GM19324 (cell line): ENCODE data around the gene ZNF566.
"Not testable (repeated sequence)": the region's sequence is repeated elsewhere in the genome, so short reads cannot be mapped to it uniquely, and the experiment has no call there.

Source experiments
- ATAC-seq: cut with Tn5 transposase; IDR thresholded peaks from one replicate; pipeline ENCODE4 v1.9.1; 2021; ENCODE audit warnings: mild to moderate bottlenecking, moderate library complexity; ENCODE audit not compliant: unreplicated experiment, low FRiP score

Gene ZNF566

DNA sequence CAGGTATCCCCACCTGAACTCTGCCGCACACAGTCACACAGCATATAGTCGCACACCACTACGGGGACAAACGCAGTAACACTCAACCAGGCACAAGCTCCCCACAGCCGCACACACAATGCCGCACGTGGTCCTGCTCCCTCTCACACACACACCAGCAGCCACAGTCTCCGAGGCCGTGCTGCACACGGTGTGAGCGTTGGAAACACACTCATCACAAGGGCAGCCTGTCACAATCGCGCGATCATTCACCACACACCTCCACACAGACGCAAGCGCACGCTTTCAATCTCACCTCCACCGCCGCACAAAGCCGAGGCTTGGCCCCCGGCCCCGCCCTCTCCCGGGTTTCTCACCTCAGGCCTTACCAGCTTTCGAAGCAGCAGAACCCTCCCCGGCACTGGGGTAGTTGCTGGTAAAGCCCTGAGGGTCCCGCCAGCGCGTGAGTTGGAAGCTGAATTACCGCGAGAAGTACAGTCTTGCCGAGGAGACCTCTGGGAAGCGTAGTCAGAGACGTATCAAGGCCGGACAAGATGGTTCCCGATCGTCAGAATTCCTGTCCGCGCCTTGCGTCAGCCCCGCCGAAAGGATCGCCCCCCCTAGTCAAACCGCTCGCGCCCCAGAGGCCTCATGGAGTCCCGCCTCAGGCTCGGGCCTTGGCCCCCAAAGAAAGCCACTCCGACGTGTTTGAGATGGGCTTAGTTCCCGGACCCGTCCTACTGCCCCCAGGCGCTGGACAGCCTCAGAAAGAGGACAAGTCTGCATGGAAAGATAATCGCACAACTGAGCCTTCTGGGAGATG lies at the start of gene ZNF566:
Gene ZNF566 (minus strand): TSS at position 444 of the 802 bp plus-strand sequence. CDS start 13,004 bp downstream, outside the sequence.
- peak; percentile 96 for ATAC-seq

DNA sequence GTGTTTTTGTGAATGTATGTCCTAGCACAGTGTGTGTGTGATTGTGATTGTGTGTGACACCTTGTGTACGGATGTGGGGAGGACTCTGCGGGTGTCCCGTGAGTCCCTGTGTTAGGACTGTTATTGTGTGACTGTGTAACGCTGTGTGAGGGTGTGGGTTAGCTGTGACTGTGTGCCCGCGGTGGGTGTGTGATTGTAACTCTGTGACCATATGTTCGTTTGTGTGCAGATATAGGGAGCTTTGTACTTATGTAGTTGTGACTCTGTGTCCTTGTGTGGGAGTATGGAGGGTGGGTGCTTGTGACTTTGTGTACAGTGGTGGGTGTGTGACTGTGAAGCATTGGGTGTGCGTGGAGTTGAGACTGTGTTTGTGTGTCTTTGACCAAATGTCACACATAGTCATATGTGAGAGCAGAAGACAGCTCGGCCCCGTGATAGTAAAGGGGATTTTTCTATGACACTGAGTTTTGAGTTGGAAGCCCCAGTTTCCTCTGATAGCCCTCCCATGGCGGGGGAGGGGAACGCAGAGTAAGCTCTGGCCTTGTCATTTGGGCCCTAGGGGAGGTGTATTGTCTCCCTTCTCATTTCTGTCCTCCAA lies 39.7 kb upstream of the ZNF566 start:
- ATAC-seq = peak; percentile 16

DNA sequence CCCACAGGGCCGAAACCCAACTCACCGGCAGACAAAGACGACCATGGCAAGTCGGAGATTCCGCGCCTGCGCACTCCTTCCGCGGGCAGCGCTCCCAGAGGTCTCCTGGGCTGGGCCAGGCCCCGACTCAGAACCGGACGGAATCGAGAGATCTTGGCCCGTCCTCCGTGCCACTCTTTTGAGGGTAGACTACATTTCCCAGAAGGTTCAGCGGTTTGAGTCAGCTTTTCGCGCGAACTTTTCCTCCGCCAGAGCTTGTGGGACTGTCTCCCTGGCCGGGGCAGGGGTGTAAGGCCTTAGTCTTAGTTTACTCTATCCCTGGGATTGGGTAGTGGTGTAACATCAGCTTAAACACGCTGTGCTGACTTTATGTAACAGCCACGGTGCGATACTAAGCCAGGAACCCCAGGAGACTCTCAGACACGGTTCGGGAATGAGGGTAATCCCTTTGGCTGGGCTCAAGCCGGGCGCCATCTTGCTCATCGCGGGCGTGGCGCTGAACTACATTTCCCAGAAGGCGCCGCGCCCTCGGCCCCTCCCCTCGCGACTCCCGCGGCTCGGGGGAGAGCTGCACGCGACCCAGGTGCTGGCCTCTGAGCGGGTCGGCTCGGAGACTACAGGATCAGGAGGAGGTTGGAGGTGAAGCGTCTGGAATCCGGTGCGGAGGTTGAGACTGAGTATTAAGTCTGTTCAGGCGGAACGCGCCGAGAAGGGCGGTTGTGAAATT lies 39.0 kb upstream of the ZNF566 start, which contains the start of gene ZNF260:
Gene ZNF260 (minus strand): TSS at position 78 of the 727 bp plus-strand sequence. CDS start 13,033 bp downstream, outside the sequence.
- ATAC-seq = peak; percentile 92

DNA sequence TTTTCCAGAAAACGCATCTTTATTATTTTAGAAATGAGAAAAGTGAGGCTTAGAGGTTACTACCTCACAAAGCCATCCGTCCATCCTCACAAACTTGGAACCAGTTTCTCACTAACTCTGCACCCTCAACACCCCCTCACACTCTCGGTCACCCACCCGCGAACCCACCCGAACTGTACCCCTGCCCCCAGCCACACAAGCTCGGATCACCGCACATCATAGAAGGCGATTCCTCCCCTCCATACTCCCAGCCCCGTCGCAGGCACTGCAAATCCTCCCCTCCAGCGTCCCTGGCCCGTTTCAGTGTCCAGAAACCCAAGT lies 38.5 kb upstream of the ZNF566 start:
- no peak for ATAC-seq

DNA sequence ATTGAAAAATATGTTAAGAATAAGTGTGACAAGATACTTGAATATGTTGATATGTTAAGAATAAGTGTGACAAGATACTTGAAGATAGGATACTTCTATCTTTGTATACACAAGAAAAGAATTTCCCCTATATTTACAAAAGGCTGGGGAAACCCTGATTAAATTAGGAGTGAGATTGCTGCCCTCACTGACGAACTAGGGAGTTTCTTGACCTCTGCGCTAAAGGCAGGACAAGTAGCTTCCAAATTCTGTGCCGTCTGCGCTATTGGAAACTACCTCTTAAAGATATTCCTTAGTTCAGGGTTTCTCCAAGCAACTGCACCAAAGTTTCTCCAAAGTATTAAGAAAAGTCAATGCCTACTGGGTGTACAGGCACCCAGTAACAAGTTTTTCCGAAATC lies 38.0 kb upstream of the ZNF566 start:
- no peak for ATAC-seq

DNA sequence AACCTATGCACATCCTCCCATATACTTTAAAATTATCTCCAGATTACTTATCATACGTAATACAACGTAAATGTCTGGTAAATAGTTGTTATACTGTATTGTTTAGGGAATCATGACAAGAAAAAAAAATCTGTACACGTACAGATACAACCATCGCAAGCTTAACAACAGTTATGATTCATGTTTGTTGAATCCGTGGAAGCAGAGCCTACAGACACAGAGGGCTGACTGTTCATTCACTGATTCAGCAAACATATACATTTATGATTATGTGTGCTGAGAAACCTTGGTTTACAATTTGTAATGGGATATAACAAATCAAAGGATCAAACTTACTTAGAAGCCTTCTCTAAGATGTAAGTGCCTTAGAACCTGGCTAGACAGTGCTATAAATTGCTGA lies 37.2 kb upstream of the ZNF566 start:
- no peak for ATAC-seq

DNA sequence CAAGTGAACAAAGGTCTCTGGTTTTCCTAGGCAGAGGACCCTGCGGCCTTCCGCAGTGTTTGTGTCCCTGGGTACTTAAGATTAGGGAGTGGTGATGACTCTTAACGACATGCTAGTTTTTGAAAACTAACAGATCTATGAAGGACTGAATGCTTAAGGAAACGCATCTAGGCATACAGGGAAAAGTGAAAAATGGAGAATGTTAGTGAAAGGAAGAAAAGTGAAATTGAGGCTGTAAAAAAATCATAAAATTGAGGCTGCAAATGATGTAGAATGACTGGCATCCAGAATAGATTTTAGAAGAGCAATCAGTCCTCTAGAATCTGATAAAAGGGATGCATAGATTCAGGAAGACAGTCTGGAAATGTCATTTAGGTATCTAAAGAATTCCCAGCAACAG lies 35.3 kb upstream of the ZNF566 start:
- no peak for ATAC-seq

DNA sequence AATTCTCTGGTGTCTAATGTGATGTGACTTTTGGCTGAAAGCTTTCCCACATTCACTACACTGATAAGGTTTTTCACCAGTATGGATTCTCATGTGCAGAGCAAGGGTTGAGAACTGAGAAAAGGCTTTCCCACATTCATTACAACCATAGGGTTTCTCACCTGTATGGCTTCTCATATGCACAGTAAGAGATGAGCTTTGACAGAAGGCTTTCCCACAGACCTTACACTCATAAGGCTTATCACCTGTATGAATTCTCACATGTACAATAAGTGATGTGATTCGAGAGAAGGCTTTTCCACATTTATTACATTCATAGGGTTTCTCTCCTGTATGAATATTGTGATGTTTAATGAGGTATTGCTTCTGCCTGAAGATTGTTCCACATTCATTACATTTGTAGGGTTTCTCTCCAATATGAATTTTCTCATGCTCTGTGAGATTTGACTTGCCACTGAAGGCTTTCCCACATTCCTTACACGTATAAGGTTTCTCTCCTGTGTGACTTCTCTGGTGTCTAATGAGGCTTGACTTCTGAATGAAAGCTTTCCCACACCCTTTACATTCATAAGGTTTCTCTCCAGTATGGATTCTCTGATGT lies 24.8 kb upstream of the ZNF566 start:
- no peak for ATAC-seq

DNA sequence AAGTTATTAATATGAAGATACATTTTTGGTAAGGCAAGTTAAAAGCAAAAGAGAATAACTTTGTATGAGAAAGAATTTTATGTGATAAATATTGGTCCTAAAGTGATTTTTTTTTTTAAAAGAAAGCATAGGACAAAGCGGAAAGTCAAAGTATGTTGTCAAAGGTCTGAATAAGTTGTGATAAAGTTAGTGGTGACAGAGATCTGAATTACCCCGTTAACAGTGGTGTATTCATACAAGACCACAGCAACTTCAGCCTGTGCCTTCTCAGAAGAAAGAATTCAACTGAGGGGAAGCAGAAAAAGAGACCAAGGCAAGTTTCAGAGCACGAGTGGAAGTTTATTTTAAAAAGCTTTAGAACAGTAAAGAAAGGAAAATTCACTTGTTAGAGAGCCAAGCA lies 19.0 kb upstream of the ZNF566 start:
- no peak for ATAC-seq

DNA sequence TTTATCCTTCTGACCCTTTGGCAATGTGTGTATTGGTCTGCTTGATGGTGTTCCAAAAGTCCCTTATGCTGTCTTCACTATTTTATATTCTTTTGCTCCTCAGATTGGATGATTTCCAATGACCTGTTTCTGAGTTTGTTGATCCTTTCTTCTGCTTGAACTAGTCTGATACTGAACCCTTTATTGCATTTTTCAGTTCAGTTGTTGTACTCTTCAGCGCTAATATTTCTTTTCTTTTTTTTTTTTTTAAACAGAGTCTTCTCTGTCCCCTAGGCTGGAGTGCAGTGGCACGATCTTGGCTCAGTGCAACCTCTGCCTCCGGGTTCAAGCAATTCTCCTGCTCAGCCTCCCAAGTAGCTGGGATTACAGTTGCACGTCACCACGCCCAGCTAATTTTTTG lies 12.6 kb upstream of the ZNF566 start:
- no peak for ATAC-seq

DNA sequence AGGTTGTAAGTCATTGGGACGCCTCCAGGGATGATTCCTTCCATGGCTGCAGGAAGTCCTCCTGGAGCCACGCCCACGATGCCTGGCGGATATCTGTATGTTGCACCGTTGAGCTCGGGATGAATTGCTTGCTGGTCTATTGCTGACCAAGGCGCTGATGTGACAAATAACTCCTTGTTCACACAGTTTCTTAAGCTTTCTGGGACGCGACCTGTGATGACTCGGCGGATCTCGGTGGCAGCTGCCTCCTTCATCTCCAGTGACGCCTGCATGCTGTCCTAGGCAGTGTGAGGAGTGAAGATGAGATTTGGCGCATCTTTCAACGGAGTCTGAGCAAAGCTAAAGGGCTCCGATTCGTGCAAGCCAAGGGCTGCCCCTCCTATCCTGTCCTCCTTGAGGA lies 7.6 kb upstream of the ZNF566 start:
- ATAC-seq = no peak

DNA sequence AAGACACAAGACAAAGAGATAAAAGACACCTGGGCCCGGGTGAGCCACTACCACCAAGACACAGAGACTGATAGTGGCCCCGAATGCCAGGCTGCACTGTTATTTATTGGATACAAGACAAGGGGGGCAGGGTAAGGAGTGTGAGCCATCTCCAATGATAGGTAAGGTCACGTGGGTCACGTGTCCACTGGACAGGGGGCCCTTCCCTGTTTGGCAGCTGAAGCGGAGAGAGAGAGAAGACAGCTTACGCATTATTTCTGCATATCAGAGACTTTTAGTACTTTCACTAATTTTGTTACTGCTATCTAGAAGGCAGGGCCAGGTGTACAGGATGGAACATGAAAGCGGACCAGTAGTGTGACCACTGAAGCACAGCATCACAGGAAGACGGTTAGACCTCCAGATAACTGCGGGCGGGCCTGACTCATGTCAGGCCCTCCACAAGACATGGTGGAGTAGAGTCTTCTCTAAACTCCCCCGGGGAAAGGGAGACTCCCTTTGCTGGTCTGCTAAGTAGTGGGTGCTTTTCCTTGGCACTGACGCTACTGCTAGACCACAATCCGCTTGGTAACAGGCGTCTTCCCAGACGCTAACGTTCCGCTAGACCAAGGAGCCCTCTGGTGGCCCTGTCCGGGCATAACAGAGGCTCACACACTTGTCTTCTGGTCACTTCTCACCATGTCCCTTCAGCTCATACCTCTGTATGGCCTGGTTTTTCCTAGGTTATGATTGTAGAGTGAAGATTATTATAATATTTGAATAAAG lies 3.5 kb upstream of the ZNF566 start:
- ATAC-seq = not testable (repeated sequence)

DNA sequence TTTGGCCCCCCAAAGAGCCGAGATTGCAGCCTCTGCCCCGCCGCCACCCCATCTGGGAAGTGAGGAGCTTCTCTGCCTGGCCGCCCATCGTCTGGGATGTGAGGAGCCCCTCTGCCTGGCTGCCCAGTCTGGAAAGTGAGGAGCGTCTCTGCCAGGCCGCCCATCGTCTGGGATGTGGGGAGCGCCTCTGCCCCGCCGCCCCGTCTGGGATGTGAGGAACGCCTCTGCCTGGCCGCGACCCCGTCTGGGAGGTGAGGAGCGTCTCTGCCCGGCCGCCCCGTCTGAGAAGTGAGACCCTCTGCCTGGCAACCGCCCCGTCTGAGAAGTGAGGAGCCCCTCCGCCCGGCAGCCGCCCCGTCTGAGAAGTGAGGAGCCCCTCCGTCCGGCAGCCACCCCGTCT lies 1.5 kb upstream of the ZNF566 start:
- not testable (repeated sequence) for ATAC-seq

DNA sequence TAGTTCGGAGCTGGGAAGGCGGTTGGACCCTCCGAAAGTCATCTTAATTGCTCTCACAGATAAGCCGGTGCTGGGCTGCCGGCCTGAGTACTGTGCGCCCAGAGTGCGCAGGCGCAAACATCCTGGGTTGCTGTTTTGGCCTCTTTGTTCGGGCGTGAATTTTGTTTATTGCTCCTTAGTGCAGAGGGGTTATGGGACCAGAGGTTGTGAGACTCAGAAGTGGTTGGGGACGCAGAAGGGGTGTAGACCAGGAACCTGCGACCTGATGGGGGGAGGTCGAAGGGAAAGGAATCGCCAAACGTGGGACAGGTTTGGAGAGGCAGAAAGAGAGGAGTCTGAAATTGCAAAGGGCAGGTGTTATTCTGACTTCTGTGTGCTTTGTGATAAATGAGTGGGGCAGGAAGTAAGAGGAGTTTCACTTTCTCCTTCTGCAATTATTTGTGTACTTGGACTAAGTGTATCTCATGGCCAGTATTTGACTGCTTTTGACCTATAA lies 607 bp upstream of the ZNF566 start:
- ATAC-seq = no peak

DNA sequence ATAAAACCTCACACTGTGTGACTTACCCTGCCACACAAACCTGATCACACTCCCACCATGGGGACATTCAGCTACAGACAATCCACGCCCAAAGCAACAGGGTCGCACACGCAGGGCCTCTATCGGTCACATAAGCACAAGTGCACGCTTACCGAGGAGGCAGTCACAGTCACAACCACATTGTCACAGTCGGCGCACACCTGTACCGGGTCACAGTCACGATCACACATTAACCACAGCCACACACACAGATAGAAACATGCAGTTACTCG lies 579 bp downstream of the ZNF566 start:
- ATAC-seq = no peak

DNA sequence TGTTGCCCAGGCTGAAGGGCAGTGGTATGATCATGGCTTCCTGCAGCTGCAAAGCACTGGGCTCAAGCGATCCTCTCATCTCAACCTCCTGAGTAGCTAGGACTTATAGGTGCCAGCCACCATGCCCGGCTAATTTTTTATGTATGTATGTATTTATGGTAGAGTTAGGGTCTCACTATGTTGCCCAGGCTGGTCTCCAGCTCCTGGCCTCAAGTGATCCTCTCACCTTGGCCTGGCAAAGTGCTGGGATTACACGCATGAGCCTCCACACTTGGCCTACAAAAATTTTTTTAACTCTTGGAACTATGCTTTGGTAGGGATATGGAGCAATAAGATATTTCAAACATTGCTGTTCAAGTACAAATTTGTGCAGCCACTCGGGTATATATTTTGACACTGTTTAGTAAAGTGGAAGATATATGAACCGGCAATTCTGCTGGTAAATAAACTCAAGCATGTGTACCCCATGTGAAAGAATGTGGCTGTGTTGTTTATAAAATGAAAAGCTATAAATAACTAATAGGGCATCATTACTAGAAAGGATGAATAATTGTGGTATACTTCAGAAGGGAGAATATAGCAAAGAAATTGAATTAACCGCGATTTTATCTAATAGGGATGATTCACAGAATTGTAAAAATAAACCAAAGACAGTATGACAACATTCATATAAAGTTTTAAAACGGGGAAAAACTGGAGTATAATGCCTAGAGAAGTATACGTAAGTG lies 1.1 kb downstream of the ZNF566 start:
- no peak for ATAC-seq

DNA sequence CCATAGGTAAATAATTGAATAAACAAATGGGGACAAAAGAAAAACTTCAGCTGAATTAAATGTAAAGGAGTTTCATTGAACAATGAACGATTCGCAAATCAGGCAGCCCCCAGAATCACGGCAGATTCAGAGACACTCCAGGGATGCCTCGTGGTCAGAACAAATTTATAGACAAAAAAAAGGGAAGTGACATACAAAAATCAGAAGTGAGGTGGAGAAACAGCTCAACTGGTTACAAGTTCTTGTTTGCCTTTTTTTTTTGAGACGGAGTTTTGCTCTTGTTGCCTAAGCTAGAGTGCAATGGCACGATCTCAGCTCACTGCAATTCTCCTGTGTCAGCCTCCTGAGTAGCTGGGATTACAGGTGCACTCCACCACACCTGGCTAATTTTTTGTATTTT lies 5.7 kb downstream of the ZNF566 start:
- no peak for ATAC-seq

DNA sequence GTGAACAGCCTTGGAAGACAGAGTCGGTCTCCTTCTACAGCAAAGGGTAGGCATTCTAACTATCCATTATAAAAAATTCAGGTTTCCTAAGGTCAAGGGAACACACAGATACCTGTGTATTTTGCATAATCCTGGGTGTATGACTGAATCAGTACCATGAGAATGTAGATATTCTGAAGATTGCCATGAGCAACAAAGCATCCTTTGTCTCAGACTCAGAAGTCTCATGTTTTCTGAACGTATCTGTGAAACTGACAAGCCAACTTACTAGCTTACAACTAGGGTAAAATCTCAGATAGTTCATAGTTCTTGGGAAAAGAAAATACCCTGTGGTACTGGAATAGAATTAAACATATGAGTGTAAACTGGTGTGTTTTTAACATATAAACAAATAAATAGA lies 6.5 kb downstream of the ZNF566 start:
- no peak for ATAC-seq

DNA sequence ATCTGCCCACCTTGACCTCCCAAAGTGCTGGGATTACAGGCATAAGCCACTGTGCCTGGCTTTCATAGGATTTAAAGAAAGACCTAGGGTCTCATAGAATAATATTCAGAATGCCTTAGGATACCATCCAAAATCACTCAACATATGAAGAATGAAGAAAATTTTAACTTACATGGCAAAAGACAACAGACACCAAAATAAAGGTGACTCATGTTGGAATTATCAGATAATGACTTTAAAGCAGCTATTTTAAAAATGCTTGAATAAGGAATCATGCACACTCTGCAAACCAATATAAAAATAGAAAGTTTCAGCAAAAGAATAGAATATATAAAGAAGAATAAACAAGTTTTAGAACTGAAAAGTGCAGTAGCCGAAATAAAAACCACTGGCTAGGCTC lies 29.3 kb downstream of the ZNF566 start:
- no peak for ATAC-seq

DNA sequence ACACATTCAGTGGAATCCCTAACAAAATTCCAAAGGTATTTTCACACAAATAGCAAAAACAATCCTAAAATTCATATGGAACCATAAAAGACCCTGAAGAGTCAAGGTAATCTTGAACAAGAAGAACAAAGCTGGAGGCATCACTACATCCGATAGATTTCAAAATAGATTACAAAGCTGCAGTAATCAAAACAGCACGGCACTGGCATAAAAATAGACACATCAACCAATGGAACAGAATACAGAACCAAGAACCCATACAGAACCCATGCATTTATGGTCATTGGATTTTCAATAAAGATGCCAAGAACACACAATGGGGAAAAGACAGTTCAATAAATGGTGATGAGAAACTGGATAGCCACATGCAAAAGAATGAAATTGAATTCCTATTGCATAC lies 32.5 kb downstream of the ZNF566 start:
- ATAC-seq = no peak
